Germinal center (tissue), 1 donor: Measurements from ENCODE around the gene MUS81.
"Not testable (repeated sequence)": the region's sequence is repeated elsewhere in the genome, so short reads cannot be mapped to it uniquely, and the experiment has no call there.

Source experiments
- DNase-seq: peaks from one replicate; pipeline ENCODE4 v3.0.0; 2012; ENCODE audit warnings: mixed read lengths, low spot score

The MUS81 gene, protein sequence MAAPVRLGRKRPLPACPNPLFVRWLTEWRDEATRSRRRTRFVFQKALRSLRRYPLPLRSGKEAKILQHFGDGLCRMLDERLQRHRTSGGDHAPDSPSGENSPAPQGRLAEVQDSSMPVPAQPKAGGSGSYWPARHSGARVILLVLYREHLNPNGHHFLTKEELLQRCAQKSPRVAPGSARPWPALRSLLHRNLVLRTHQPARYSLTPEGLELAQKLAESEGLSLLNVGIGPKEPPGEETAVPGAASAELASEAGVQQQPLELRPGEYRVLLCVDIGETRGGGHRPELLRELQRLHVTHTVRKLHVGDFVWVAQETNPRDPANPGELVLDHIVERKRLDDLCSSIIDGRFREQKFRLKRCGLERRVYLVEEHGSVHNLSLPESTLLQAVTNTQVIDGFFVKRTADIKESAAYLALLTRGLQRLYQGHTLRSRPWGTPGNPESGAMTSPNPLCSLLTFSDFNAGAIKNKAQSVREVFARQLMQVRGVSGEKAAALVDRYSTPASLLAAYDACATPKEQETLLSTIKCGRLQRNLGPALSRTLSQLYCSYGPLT

DNA sequence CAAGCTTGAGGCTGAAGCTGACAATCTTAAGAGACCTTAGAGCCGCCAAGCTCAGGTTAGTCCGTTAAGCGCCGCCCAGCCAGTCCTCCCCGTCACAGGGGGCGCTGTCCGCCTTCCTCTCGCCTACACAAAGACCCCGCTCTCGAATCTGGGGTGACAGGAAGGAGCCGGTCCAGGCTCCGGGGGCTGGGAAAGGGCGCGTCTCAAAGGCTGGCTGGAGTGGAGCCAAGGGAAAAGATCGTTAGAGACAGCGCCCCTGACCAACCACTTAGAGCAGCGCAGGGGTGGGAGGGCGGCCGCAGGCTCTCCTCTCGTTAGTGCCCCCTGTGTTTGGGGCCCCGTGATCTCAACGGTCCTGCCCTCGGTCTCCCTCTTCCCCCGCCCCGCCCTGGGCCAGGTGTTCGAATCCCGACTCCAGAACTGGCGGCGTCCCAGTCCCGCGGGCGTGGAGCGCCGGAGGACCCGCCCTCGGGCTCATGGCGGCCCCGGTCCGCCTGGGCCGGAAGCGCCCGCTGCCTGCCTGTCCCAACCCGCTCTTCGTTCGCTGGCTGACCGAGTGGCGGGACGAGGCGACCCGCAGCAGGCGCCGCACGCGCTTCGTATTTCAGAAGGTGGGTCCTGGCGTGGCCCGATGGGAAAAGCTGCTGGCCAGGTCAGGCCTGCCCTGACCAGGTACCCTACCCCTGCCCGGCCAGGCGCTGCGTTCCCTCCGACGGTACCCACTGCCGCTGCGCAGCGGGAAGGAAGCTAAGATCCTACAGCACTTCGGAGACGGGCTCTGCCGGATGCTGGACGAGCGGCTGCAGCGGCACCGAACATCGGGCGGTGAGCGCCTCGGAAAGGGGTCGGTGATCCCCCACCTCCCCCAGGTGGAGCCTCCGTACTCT is at the start of gene MUS81:
MUS81 (plus strand) TSS at position 156 of the 887 bp plus-strand sequence; CDS start at position 477, 321 bp downstream.
- peak; percentile 89 for DNase-seq

DNA sequence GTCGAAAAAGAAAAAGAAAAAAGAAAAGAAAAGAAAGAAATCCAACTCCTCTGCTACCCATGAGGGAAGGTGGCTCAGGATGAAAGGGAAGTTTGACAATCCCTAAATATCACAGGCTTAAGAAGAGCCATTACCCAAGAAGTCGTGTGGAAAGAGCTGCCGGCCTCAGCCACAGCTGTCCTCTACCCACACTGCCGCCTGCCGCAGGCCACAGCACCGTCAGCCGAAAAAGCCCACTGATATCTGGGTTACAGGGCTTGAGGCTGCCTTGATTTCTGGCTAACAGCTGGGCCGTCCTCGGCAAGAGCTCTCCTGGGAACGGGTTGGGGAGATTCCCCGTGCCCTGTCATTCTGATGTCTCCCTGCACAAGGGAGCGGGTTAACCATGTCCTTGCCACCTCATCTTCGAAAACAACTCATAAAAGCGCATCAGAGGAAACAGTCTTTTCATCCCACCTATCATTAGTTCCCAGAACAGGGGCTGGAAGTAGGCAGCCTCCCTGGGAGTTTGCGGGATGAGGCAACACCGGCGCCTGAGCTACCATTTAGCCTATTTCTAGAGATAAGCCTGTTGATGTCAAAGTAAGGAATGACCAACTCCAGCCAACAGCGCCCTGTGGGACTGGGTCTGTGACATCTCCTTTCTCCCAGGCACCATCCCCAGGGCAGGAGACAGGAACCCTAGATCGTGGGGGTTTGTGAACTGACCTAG is 48.3 kb upstream of the MUS81 start:
- DNase-seq = no peak

- no peak for DNase-seq
Observed at GRCh38 chr11:65814131-65814985, 45.9 kb upstream of the MUS81 start.

DNA sequence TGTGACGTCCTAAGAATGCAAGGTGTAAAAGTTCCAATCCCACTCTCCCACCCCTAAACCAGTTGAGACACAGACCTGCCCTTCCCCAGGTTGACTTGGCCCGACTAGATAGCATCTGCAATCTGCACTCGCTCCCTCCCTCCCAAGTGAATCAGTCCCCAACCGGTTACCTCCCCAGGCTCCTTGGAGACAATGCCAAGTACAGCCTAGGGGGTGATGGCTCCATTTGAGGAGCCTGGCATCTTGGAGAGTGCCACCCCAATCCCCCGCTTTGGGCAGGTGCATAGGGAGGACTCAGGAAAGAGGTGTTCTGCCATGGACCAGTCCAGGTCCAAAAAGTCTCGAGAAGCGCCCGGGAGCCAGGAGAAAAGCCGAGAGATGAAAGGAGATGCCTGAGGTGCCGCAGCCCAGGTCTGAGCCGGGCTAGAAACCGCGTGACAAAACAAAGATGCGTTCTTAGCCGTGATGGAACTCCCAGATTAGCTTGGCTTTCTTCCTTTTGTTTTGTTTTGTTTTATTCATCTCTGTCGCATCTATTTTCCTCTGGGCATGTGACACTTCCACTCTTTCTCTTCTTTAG is 45.2 kb upstream of the MUS81 start:
- DNase-seq = no peak

DNA sequence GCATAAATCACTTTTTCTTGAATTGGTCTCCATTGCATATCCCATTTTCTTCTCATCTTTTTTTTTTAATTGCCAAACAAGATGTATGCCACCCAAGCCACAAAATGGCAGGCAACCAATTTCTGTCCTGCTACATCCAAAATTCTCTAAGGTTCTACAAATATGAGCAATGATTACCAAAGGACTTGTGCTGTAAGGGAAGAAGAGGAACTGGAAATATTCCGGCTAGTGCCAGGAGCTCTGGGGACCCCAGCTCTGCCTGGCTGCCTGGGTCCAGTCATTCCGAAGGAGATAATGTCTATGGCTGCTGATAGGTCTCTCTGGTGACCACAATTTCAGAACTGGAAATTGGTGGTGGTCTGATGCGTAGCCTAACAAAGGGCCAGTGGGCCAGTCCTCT is 43.5 kb upstream of the MUS81 start:
- no peak for DNase-seq

GRCh38 chr11:65817312-65817834 is 42.9 kb upstream of the MUS81 start:
- DNase-seq = no peak

DNA sequence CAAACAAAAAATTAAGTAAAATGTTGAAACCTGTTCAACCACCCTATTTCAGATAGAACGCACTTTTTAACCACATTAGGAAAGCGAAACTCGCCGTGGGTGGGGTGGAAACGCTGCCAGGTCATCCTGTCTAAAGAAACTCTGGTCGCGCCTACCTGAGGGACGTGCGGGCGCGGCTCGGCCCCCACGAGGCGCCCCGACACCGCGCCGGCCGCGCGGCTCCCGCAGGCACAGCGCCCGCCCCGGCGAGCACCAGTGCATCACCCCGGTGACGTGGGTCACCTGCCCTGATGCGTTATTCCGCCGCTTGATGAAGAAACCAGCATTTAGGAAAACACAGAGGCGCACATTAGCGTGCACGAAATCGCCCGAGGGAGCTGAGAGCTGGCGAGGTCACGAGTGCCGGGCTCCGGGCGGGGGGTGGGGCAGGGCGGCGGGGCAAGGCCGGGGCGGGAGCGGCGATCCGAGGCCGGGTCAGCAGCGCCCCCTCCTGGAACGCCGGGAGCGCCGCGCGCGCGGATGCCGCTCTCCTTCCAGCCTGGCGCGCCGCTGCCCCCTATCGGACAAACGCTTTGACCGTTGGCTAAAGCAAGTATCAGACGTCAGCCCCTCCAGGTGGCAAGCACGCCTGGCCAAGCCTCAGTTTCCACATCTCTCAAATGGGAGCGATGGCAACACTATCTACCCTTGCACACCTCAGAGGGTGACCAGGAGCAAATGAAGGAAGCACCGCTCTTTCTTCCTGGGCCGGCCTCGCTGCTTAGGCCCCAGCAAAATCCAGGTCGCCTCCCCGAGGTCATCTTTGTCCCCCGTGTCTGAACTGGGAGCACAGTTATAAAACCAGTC is 42.2 kb upstream of the MUS81 start:
- peak; percentile 93 for DNase-seq

DNA sequence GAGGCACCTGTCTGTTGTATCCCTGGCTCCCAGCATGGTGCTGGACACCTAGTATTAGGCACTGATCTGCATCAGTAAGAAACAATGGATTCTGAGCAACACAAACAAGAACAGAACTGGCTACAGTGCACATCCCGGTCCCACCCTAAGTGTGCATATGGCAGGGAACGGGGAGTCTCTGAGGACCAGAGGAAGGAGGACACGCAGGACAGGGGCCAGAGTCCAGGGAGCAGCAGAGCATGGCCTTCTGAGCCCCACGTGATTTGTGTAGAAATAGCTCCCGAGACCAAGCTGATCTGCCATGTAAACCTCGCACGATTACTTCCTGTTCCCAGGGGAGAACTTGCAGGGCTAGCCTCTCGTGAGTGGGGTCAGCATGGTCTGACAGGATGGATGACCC is 39.1 kb upstream of the MUS81 start:
- DNase-seq = no peak

GRCh38 chr11:65822776-65823528 is 37.3 kb upstream of the MUS81 start:
- DNase-seq = no peak

DNA sequence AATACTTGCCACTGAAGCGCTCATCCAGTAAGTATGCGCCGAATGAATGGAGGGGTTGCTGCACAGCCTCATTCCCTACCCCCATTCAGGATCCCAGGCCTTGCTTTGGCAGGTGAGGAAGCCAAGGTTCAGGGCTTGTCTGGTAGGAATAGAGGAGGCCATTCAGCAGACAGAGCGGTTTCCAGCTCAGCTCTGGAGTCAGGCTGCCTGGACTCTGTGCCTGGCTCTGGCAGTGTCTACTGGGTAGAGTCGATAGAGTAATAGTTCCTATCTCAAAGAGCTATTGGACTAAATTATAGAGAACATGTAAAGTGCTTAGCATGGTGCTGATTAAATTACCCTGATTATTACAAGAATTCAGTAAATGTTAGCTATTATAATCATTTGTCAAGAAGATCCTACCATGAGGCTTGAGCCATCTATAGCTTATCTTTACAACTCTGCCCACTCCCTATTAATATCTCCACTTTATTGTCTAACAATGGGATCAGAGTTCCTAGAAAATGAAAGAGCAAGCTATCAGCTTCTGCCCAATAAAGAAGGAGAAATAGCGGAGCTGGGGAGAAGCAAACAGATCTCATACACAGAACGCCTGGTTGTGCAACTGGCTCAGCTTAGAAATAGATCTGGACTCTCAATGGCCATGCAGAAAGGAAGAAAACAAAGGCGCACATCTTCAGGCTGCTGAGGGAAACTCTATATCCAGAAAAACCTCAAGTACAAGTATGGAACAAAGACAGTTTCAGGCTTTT is 33.1 kb upstream of the MUS81 start:
- no peak for DNase-seq

GRCh38 chr11:65829459-65829858 is 30.8 kb upstream of the MUS81 start:
- DNase-seq = no peak

DNA sequence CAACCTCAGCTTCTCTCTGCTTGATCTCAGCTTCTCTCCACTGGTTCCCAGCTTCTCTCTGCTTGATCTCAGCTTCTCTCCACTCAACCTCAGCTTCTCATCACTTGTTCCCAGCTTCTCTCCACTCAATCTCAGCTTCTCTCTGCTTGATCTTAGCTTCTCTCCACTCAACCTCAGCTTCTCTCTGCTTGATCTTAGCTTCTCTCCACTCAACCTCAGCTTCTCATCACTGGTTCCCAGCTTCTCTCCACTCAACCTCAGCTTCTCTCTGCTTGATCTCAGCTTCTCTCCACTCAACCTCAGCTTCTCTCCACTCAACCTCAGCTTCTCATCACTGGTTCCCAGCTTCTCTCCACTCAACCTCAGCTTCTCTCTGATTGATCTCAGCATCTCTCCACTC is 28.0 kb upstream of the MUS81 start:
- DNase-seq = not testable (repeated sequence)

DNA sequence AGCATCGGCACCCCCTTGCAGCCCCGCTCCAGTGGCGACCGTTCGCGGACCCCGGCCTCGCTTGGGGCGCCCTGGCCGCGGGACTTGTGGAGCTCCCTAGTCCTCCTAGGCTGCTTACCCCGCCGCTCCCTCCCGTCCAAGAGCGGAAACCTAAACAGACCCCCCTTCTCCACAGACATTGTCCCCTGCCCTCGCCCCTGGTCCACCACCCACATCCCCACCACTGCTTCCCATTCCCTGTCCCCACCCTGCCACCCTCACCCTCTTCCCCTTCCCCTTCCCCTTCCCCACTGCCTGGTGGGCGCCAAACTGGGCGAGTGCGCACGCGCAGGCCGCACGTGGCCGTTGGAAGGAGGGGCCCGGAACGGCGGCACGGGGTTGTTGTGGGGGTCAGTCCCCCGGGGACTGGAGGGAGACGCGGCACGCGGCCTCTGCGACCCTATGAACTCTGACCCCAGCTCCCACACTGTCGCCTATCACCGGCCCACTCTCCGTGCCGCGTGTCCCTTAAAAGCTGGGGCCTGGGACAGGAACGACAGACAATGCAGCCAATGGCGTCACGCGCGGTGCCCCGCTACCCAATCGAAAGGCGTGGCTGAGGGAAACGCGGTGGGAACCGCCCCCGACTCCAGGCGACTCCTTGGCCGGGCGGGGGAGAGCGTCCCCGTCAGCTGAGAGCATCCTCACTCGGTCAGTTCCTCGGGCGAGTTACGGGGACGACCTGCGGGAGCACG is 26.8 kb upstream of the MUS81 start, which contains the start of gene SNX32:
SNX32 (plus strand) TSS at position 667 of the 734 bp plus-strand sequence. CDS start 103 bp downstream, outside the sequence.
- DNase-seq = peak; percentile 99

GRCh38 chr11:65834202-65834601 is 26.0 kb upstream of the MUS81 start:
- DNase-seq = no peak

GRCh38 chr11:65842144-65842543 is 18.1 kb upstream of the MUS81 start:
- no peak for DNase-seq

GRCh38 chr11:65843811-65844210 is 16.4 kb upstream of the MUS81 start:
- DNase-seq = no peak

GRCh38 chr11:65844231-65844872 is 15.9 kb upstream of the MUS81 start:
- DNase-seq = no peak
